Endothelial cell (in vitro differentiated cells): ENCODE results near the gene CD160. TPM values are rescaled to one million over a fixed set of nuclear protein-coding genes. Genes with fewer than 3 reads are reported as not detected.
"Not testable (repeated sequence)": the region's sequence is repeated elsewhere in the genome, so short reads cannot be mapped to it uniquely, and the experiment has no call there.

ENCODE experiments used
- DNase-seq: peaks from one replicate; pipeline ENCODE4 v3.0.0; 2021; ENCODE audit warnings: low spot score
- H3K27ac Mint-ChIP-seq: one replicate; pipeline ENCODE4 v1.8.0; 2021; ENCODE audit warnings: mixed read lengths, inconsistent platforms; ENCODE audit not compliant: unreplicated experiment
- H3K27me3 Mint-ChIP-seq: one replicate; pipeline ENCODE4 v1.8.0; 2021; ENCODE audit warnings: mild to moderate bottlenecking, moderate library complexity, mixed read lengths, inconsistent platforms; ENCODE audit not compliant: unreplicated experiment
- H3K36me3 Mint-ChIP-seq: one replicate; pipeline ENCODE4 v1.8.0; 2021; ENCODE audit warnings: mild to moderate bottlenecking, low read depth, mixed read lengths, inconsistent platforms; ENCODE audit not compliant: unreplicated experiment
- H3K4me1 Mint-ChIP-seq: one replicate; pipeline ENCODE4 v1.8.0; 2021; ENCODE audit warnings: mild to moderate bottlenecking, mixed read lengths, inconsistent platforms; ENCODE audit not compliant: unreplicated experiment
- H3K4me3 Mint-ChIP-seq: one replicate; pipeline ENCODE4 v1.8.0; 2021; ENCODE audit warnings: mild to moderate bottlenecking, mixed read lengths, inconsistent platforms; ENCODE audit not compliant: unreplicated experiment
- H3K9me3 Mint-ChIP-seq: one replicate; pipeline ENCODE4 v1.8.0; 2021; ENCODE audit warnings: mixed read lengths, inconsistent platforms; ENCODE audit not compliant: unreplicated experiment
- total RNA-seq: library from RNA; stranded (reverse); fragmentation: NEBNext Ultra II Directional; extraction: Animal tissue kit (Norgen Biotek cat#: 25700); gene quantifications from one replicate; pipeline ENCODE4 v1.2.1, GENCODE V29; 2021; ENCODE audit not compliant: unreplicated experiment
- TF ChIP-seq, protein P1 (sequence below): fragments of 200-600 bp; sonication (generic); IDR thresholded peaks from one replicate; pipeline ENCODE4 v1.5.0; 2021; ENCODE audit warnings: antibody characterized with exemption; ENCODE audit not compliant: unreplicated experiment

The CD160 gene
- total RNA-seq, 1 donor from 2014 or later, result not detected

DNA sequence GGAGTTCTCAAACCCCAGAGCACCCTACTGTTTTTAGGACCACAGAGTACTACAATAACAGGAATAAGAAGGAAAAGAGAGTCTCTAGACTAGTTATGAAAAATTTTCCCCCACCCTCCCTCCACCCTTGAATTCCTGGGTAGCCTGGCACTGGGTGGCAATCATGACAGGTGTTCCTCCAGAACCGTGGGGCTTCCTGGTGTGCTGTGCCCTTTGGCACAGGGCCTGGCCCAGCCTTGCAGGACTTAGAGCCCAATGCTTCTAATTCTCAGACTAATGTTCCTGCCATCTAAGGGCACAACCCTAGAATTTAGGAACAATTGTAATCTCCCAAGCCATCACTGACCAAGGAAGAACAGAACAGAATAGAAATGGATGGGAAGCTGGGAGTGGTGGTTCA is 1.5 kb upstream of the CD160 start:
- H3K4me3 Mint-ChIP-seq, result no peak overlapping the region
- H3K36me3 Mint-ChIP-seq, result no peaks in the 10 kb centered on the region
- TF ChIP-seq, protein P1, sequence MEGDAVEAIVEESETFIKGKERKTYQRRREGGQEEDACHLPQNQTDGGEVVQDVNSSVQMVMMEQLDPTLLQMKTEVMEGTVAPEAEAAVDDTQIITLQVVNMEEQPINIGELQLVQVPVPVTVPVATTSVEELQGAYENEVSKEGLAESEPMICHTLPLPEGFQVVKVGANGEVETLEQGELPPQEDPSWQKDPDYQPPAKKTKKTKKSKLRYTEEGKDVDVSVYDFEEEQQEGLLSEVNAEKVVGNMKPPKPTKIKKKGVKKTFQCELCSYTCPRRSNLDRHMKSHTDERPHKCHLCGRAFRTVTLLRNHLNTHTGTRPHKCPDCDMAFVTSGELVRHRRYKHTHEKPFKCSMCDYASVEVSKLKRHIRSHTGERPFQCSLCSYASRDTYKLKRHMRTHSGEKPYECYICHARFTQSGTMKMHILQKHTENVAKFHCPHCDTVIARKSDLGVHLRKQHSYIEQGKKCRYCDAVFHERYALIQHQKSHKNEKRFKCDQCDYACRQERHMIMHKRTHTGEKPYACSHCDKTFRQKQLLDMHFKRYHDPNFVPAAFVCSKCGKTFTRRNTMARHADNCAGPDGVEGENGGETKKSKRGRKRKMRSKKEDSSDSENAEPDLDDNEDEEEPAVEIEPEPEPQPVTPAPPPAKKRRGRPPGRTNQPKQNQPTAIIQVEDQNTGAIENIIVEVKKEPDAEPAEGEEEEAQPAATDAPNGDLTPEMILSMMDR, result no peak
- no peaks in the 10 kb centered on the region for H3K9me3 Mint-ChIP-seq
- peaks cover 3% of the 10 kb centered on the region for H3K4me1 Mint-ChIP-seq
- no peak for DNase-seq
- no peak overlapping the region for H3K27ac Mint-ChIP-seq
- H3K27me3 Mint-ChIP-seq, result no peaks in the 10 kb centered on the region

DNA sequence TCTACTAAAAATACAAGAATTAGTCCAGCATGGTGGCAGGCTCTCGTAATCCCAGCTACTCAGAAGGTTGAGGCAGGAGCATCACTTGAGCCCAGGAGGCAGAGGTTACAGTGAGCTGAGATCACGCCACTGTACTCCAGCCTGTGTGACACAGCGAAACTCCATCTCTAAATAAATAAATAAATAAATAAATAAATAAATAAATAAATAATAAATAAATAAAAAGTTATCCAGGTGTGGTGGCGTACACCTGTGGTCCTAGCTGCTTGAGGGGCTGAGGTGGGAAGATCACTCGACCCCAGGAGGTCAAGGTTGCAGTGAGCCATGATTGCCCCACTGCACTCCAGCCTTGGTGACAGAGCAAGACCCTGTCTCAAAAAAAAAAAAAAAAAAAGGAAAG is 834 bp upstream of the CD160 start:
- H3K4me3 Mint-ChIP-seq, H3K4me1 Mint-ChIP-seq, H3K27me3 Mint-ChIP-seq, H3K9me3 Mint-ChIP-seq, H3K36me3 Mint-ChIP-seq, DNase-seq, H3K27ac Mint-ChIP-seq: not testable (repeated sequence)

DNA sequence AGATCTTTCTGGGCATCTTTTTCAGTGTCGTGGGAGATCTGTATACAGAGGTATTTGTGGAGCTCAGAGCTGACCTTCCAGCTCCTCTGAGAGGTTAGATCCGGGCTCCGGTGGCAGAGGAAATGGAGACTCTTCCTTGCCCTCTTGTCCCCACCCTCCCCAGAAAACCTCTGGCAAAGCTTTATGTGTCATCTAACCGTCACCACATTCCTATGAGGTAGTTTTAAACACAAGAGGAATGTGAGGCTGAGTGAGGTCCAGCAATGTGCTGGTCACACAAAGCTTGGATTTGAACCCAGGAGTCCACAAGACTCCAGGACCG is 1.2 kb downstream of the CD160 start:
- TF ChIP-seq, protein P1, result no peak
- no peak overlapping the region for H3K4me3 Mint-ChIP-seq
- H3K4me1 Mint-ChIP-seq, result peaks cover 3% of the 10 kb centered on the region

DNA sequence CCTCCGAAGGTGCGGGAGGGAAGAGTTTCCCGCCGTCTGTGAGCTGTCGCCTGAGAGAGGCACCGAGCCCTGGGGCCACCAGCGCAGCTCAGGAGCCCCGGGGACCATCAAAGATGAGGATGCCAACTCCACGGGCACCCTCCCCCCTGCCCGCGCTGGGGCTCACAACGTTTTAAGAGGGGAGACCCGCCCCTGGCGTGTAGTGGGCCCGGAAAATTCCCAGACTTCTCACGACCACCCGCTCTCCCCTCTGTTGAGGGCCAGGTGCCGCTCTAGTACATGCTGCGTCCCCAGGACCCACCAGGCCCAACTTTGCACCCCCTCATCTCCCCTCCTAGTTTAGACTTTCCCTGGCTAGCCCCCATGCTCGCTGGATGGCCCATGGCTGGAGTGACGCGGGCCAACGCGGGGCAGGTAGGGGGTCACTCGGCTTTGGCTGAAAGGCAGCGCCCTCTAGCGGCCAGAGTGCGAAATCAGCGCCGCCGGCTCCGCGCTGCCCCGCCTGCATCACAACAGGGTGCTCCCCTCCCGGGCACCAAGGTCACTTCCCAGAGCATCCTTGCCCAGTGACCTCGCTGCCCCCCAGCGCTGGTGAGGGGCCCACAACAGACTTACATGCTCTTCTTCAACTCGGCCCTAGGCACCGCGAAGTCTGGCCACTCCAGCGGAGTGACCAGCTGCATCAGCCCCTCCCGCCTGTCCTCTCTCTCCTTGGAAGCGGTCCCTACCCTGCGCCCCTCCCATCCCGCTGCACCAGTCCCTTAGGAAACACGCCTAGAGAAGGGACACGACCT is 1.8 kb downstream of the CD160 start:
- peaks cover 3% of the 10 kb centered on the region for H3K4me1 Mint-ChIP-seq
- no peaks in the 10 kb centered on the region for H3K36me3 Mint-ChIP-seq
- peak overlapping the region; percentile 64 for H3K4me3 Mint-ChIP-seq
- no peaks in the 10 kb centered on the region for H3K27me3 Mint-ChIP-seq
- peak; percentile 78 for DNase-seq
- H3K27ac Mint-ChIP-seq, result no peak overlapping the region
- TF ChIP-seq, protein P1, result peak; percentile 98
- H3K9me3 Mint-ChIP-seq, result no peaks in the 10 kb centered on the region

More for the DNA sequence above, 1.2 kb downstream of the CD160 start:
- Mint-ChIP-seq H3K27ac (no peak overlapping the region), H3K9me3 (no peaks in the 10 kb centered on the region), H3K36me3 (no peaks in the 10 kb centered on the region), H3K27me3 (no peaks in the 10 kb centered on the region)
- no peak for DNase-seq

DNA sequence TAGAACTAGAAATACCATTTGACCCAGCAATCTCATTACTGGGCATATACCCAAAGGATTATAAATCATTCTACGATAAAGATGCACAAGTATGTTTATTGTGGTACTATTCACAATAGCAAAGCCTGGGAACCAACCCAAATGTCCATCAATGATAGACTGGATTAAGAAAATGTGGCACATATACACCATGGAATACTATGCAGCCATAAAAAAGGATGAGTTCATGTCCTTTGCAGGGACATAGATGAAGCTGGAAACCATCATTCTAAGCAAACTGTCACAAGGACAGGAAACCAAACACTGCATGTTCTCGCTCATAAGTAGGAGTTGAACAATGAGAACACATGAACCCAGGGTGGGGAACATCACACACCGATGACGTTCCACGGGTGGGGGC is 6.9 kb downstream of the CD160 start:
- not testable (repeated sequence) for H3K4me3 Mint-ChIP-seq, H3K27me3 Mint-ChIP-seq, H3K36me3 Mint-ChIP-seq, H3K9me3 Mint-ChIP-seq, H3K27ac Mint-ChIP-seq, DNase-seq
- H3K4me1 Mint-ChIP-seq, result peaks cover 10% of the 10 kb centered on the region

DNA sequence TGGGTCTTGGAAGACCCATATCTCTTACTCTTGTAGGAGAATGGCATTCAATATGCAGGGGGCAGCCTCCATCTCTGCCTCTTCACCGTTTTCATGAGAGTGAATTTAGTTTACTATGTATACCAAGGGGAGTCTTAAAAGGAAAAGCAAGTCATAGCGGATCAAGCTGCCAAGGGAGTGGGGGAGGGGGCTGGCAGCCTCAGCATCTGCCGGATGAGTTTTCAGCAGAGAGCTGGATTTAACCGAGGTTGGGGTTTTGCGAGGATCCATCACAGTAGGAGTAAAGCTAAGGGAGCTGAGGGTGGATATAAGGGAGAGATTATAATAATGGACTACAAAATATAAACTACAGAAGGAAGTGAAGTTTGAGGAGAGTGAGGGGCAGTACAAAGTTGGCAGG is 9.9 kb downstream of the CD160 start:
- Mint-ChIP-seq H3K27ac (no peak overlapping the region), H3K4me3 (no peak overlapping the region), H3K4me1 (peaks cover 15% of the 10 kb centered on the region), H3K36me3 (no peaks in the 10 kb centered on the region), H3K27me3 (peaks cover 2% of the 10 kb centered on the region), H3K9me3 (no peaks in the 10 kb centered on the region)
- TF ChIP-seq, protein P1, result no peak
- DNase-seq, result no peak
